Hematopoietic multipotent progenitor cell treated with erythropoietin and hydrocortisone succinate and interleukin-3 and kit ligand, for 6 days (in vitro differentiated cells): Measurements from ENCODE around the gene SLC27A4.
"Not testable (repeated sequence)": the region's sequence is repeated elsewhere in the genome, so short reads cannot be mapped to it uniquely, and the experiment has no call there.

Experiments
- DNase-seq: peaks from one replicate; pipeline ENCODE4 v3.0.0-alpha.2; 2015

Gene SLC27A4

GRCh38 chr9:128325629-128326028, 14.7 kb upstream of the SLC27A4 start:
- DNase-seq: no peak

GRCh38 chr9:128333451-128333869, 6.9 kb upstream of the SLC27A4 start:
- DNase-seq: no peak

- DNase-seq: no peak
Observed at GRCh38 chr9:128335161-128335560, 5.2 kb upstream of the SLC27A4 start.

- DNase-seq: no peak
Observed at GRCh38 chr9:128335914-128336313, 4.4 kb upstream of the SLC27A4 start.

- DNase-seq: no peak
Observed at GRCh38 chr9:128337936-128338335, 2.4 kb upstream of the SLC27A4 start.

- not testable (repeated sequence) for DNase-seq
Observed at GRCh38 chr9:128338852-128339614, 1.3 kb upstream of the SLC27A4 start.

GRCh38 chr9:128340691-128341434, 536 bp downstream of the SLC27A4 start:
- peak; percentile 36 for DNase-seq

GRCh38 chr9:128341435-128341849, 1.1 kb downstream of the SLC27A4 start:
- peak; percentile 92 for DNase-seq

GRCh38 chr9:128342971-128343680, 2.8 kb downstream of the SLC27A4 start:
- no peak for DNase-seq

- DNase-seq: no peak
Observed at GRCh38 chr9:128343855-128344254, 3.5 kb downstream of the SLC27A4 start.

- DNase-seq: no peak
Observed at GRCh38 chr9:128344931-128345605, 4.7 kb downstream of the SLC27A4 start.

GRCh38 chr9:128349125-128349524, 8.8 kb downstream of the SLC27A4 start:
- no peak for DNase-seq

GRCh38 chr9:128349772-128350171, 9.4 kb downstream of the SLC27A4 start:
- no peak for DNase-seq

GRCh38 chr9:128355451-128355850, 15.1 kb downstream of the SLC27A4 start:
- DNase-seq: no peak

- DNase-seq: no peak
Observed at GRCh38 chr9:128358090-128358489, 17.8 kb downstream of the SLC27A4 start.

GRCh38 chr9:128358861-128359260, 18.5 kb downstream of the SLC27A4 start:
- DNase-seq: no peak

- no peak for DNase-seq
Observed at GRCh38 chr9:128360826-128361225, 20.5 kb downstream of the SLC27A4 start.

GRCh38 chr9:128361296-128361985, 21.1 kb downstream of the SLC27A4 start:
- DNase-seq: no peak

GRCh38 chr9:128361986-128362646, 21.8 kb downstream of the SLC27A4 start:
- DNase-seq: peak; percentile 91

- no peak for DNase-seq
Observed at GRCh38 chr9:128362774-128363173, 22.4 kb downstream of the SLC27A4 start.

- no peak for DNase-seq
Observed at GRCh38 chr9:128365525-128365924, 25.2 kb downstream of the SLC27A4 start.
